Astrocyte of the cerebellum (primary cell): ENCODE measurements around the gene SEMA5A.

Experiments
- DNase-seq: peaks from one replicate; pipeline ENCODE4 v3.0.0-alpha.2; 2011; ENCODE audit warnings: low read depth
- H3K4me3 ChIP-seq: 2 replicates; pipeline ENCODE4 v1.5.1; 2011; ENCODE audit warnings: mild to moderate bottlenecking, low read depth, low read length, moderate library complexity
- CTCF ChIP-seq: IDR thresholded peaks from 2 replicates; pipeline ENCODE4 v1.5.1; 2012; ENCODE audit warnings: low read length, low read depth, moderate library complexity, mild to moderate bottlenecking; ENCODE audit errors: missing control alignments
- in situ Hi-C: cut with HindIII; loops from 2 replicates; pipeline ENCODE4 v1.10.0; 2017; ENCODE audit warnings: low sequenced_read_pairs

The SEMA5A gene

DNA sequence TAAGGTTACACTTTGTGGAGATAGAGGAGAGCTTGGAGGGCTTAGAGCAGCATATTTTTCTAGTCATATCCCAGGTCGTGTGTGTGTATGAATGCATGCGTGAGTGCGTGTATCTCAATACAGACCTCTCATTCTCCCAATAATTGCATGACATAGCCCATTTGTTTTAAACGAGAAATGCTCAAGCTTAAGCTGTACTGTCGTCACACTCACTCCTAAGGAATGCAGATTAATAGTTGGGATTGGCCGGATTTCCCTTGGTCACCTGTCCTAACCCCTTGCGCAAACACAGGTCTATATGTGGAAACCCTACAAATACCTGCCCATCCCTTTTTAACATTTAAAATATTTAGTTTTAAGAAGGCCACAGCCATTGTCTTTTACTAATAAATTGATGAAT lies 165.8 kb downstream of the SEMA5A start:
- in situ Hi-C loops: no loop called here
- no peak for DNase-seq
- no peak for TF ChIP-seq CTCF
- H3K4me3 ChIP-seq: no peak overlapping the region

- no peak for DNase-seq
- H3K4me3 ChIP-seq: no peak overlapping the region
- no peak for TF ChIP-seq CTCF
- in situ Hi-C loops: no loop called here
Observed at GRCh38 chr5:9376363-9377117, 169.3 kb downstream of the SEMA5A start.

- no peak for TF ChIP-seq CTCF
- no peak overlapping the region for H3K4me3 ChIP-seq
- no peak for DNase-seq
- in situ Hi-C loops: no loop called here
Observed at GRCh38 chr5:9375756-9376155, 170.1 kb downstream of the SEMA5A start.

GRCh38 chr5:9374025-9374424 lies 171.8 kb downstream of the SEMA5A start:
- TF ChIP-seq CTCF: no peak
- no peak for DNase-seq
- in situ Hi-C loops: no loop called here
- H3K4me3 ChIP-seq: no peak overlapping the region

DNA sequence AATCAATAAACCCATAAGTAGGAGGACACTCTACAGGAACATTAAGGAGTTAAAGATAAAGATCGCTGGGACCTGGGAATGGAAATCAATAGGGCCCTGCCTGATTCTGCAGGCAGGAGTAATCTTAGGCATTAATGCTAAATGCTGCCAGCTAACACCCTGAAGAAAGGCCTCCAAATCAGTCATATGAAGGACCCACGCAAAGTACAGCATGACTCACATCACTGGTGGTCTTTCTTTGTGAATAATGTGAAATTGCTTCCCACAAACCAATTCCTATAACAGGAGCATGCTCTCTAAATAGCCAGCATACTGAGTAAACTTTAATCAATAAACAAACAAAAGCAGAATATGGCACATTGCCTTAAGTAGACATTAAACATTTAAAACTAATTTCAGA lies 172.3 kb downstream of the SEMA5A start:
- peak; percentile 34 for DNase-seq
- H3K4me3 ChIP-seq: no peak overlapping the region
- no peak for TF ChIP-seq CTCF
- in situ Hi-C loops: no loop called here

DNA sequence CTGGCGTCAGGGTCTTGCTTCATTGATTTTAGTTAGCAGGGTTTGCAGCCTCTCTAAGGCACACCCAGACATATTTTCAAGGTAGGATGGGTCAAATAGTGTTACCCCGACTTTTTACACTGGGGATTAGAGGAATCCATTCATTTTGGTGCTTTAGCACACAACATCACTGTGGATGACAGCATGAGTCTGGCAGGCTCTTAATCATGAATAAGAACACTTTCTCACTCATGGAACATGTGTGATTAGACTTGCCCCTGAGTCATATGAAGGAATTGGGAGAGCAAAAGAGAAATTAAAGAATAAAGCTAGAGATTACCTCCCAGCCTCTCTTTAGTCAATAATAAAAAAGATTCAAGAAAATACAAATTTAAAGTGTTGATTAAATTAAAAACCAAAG lies 175.6 kb downstream of the SEMA5A start:
- in situ Hi-C loops: no loop called here
- no peak overlapping the region for H3K4me3 ChIP-seq
- no peak for DNase-seq
- no peak for TF ChIP-seq CTCF
